A549 (cell line): ENCODE measurements around the gene GSK3A. TPM values are rescaled to one million over a fixed set of nuclear protein-coding genes. Genes with fewer than 3 reads are reported as not detected.

ENCODE experiments used
- ATAC-seq, 2 experiments: fragments of 200-7000 bp in 1 of 2; fragments of >200 bp in 1 of 2; cut with Nextera tagmentation in 1 of 2; cut with Tn5 transposase in 1 of 2; 3 replicates each; pipeline versions ENCODE4 v1.8.0 to v1.9.1; 2018 to 2020; ENCODE audit warnings: mild to moderate bottlenecking in 1 of 2, moderate library complexity in 1 of 2
- CTCF ChIA-PET: fragments of 300-600 bp; sonication (Branson Sonifier 250); formaldehyde crosslinking; extraction: SDS; loops from one replicate; lab custom pipeline; 2021; ENCODE audit warnings: antibody characterized with exemption, inconsistent platforms; lab: Yijun Ruan, JAX
- POLR2A ChIA-PET: fragments of 350-600 bp; formaldehyde crosslinking; extraction: SDS; loops from one replicate; lab custom pipeline; 2021; ENCODE audit warnings: antibody characterized with exemption, inconsistent platforms; lab: Yijun Ruan, JAX
- DNase-seq, 2 experiments: peaks; one replicate each; pipeline versions ENCODE4 v3.0.0 to v3.0.0-alpha.2; 2011 to 2016; ENCODE audit warnings: low read depth in 1 of 2, low spot score in 1 of 2
- FAIRE-seq: peaks from 2 replicates; lab custom pipeline; 2011; peaks lifted over from hg19 to GRCh38; lab: Jason Lieb, UNC
- H3K27ac ChIP-seq, 2 experiments: fragments of >200 bp; sonication (Bioruptor Twin); formaldehyde crosslinking; 3 replicates each; pipeline ENCODE4 v1.5.1; 2016 to 2017
- H3K4me1 ChIP-seq: fragments of >200 bp; sonication (Bioruptor Twin); formaldehyde crosslinking; 3 replicates; pipeline ENCODE4 v1.6.1; 2016
- H3K4me2 ChIP-seq: fragments of >200 bp; sonication (Bioruptor Twin); formaldehyde crosslinking; 3 replicates; pipeline ENCODE4 v1.6.1; 2016
- H3K4me3 ChIP-seq: fragments of >200 bp; sonication (Bioruptor Twin); formaldehyde crosslinking; 3 replicates; pipeline ENCODE4 v1.5.1; 2016
- H3K9me3 ChIP-seq: fragments of >200 bp; sonication (Bioruptor Twin); formaldehyde crosslinking; 3 replicates; pipeline ENCODE4 v1.6.1; 2016
- CBX2 ChIP-seq: fragments of 200-600 bp; sonication (generic); IDR thresholded peaks from 2 replicates; pipeline ENCODE4 v1.6.1; 2016; ENCODE audit warnings: low read depth, mild to moderate bottlenecking, borderline replicate concordance
- CHD4 ChIP-seq: fragments of 200-600 bp; sonication (generic); IDR thresholded peaks from 2 replicates; pipeline ENCODE4 v1.6.1; 2016; ENCODE audit warnings: antibody characterized with exemption, mild to moderate bottlenecking, borderline replicate concordance
- EHF ChIP-seq: fragments of 250-450 bp; sonication (Bioruptor Pico); IDR thresholded peaks from 2 replicates; pipeline ENCODE4 v1.5.0; 2020; ENCODE audit warnings: mild to moderate bottlenecking
- EHMT2 ChIP-seq: fragments of 200-600 bp; sonication (generic); IDR thresholded peaks from 2 replicates; pipeline ENCODE4 v1.6.1; 2016; ENCODE audit warnings: antibody characterized with exemption, low read depth, mild to moderate bottlenecking, moderate library complexity
- FOXS1 ChIP-seq: fragments of 250-450 bp; sonication (Bioruptor Pico); IDR thresholded peaks from 2 replicates; pipeline ENCODE4 v1.5.0; 2020; ENCODE audit warnings: mild to moderate bottlenecking, moderate library complexity
- GATA3 ChIP-seq: IDR thresholded peaks from 2 replicates; pipeline ENCODE4 v1.6.1; 2012; ENCODE audit warnings: borderline replicate concordance
- JUN ChIP-seq, 2 experiments: fragments of >200 bp; sonication (Bioruptor Twin); formaldehyde crosslinking; IDR thresholded peaks; 2 replicates in 1 of 2; 3 replicates in 1 of 2; pipeline ENCODE4 v1.6.1; 2016 to 2017
- JUNB ChIP-seq: fragments of >200 bp; sonication (Bioruptor Twin); formaldehyde crosslinking; IDR thresholded peaks from 2 replicates; pipeline ENCODE4 v1.6.1; 2016
- KDM5A ChIP-seq: fragments of 200-600 bp; sonication (generic); IDR thresholded peaks from 2 replicates; pipeline ENCODE4 v1.6.1; 2016; ENCODE audit warnings: antibody characterized with exemption, mild to moderate bottlenecking
- MAFK ChIP-seq: fragments of 450-650 bp; IDR thresholded peaks from 2 replicates; pipeline ENCODE4 v1.6.1; 2014; ENCODE audit not compliant: partially characterized antibody
- MAX ChIP-seq: IDR thresholded peaks from 2 replicates; pipeline ENCODE4 v1.6.1; 2012
- NR3C1 ChIP-seq: fragments of >200 bp; sonication (Bioruptor Twin); formaldehyde crosslinking; IDR thresholded peaks from 3 replicates; pipeline ENCODE4 v1.6.1; 2017
- POLR2A ChIP-seq: IDR thresholded peaks from 2 replicates; pipeline ENCODE4 v1.6.1; 2012; ENCODE audit warnings: mild to moderate bottlenecking, low read length
- RAD21 ChIP-seq, 2 experiments: fragments of >200 bp in 1 of 2; sonication (Bioruptor Twin) in 1 of 2; formaldehyde crosslinking in 1 of 2; IDR thresholded peaks in 1 of 2; conservative IDR thresholded peaks in 1 of 2; 2 replicates in 1 of 2; 3 replicates in 1 of 2; pipeline ENCODE4 v1.6.1; 2012 to 2018; ENCODE audit warnings: inconsistent platforms in 1 of 2
- SMC3 ChIP-seq: fragments of >200 bp; sonication (Bioruptor Twin); formaldehyde crosslinking; IDR thresholded peaks from 3 replicates; pipeline ENCODE4 v1.6.1; 2018; ENCODE audit warnings: inconsistent platforms
- SREBF2 ChIP-seq: fragments of 450-650 bp; IDR thresholded peaks from 2 replicates; pipeline ENCODE4 v1.6.1; 2014; ENCODE audit warnings: mild to moderate bottlenecking, moderate library complexity
- ZNF302 ChIP-seq: fragments of 250-450 bp; sonication (Bioruptor Pico); IDR thresholded peaks from 2 replicates; pipeline ENCODE4 v1.9.0; 2021; ENCODE audit warnings: inconsistent platforms, mild to moderate bottlenecking, moderate library complexity
- WGBS: methylation state at CpG from one replicate; pipeline ENCODE4 v1.1.6; 2017; ENCODE audit errors: missing lambda C conversion rate; 5-methylcytosine and 5-hydroxymethylcytosine counted together
- polyA plus RNA-seq, 4 experiments: library from polyadenylated mRNA; depleted of rRNA in 3 of 4; stranded (reverse); fragments of >200 nt; fragmentation: RNase III in 1 of 4; extraction: RNeasy Plus Mini Kit Qiagen cat#74134 plus additional on column Dnase treatment in 1 of 4; gene quantifications; 2 replicates in 3 of 4; 3 replicates in 1 of 4; pipeline ENCODE4 v1.2.3, GENCODE V29; 2011 to 2017
- TF ChIP-seq, protein P1 (sequence below): fragments of 150-350 bp; IDR thresholded peaks from 2 replicates; pipeline ENCODE4 v1.6.1; 2014; ENCODE audit warnings: low read depth, mild to moderate bottlenecking, low read length
- TF ChIP-seq, protein P2 (sequence below): fragments of 250-450 bp; sonication (Bioruptor Pico); IDR thresholded peaks from 2 replicates; pipeline ENCODE4 v1.5.0; 2021; ENCODE audit warnings: mild to moderate bottlenecking, moderate library complexity, borderline replicate concordance
- TF ChIP-seq, protein P3 (sequence below): fragments of 250-450 bp; sonication (Bioruptor Pico); IDR thresholded peaks from 2 replicates; pipeline ENCODE4 v1.5.0; 2020; ENCODE audit warnings: low read depth, mild to moderate bottlenecking, moderate library complexity

GSK3A gene
- polyA plus RNA-seq, 2 of the 4 experiments (the other 2 are of a cell fraction): 55.2 to 85.1 TPM

GRCh38 chr19:42271045-42271419 is 28.6 kb upstream of the GSK3A start:
- DNase-seq: no peak
- TF ChIP-seq, protein P1, sequence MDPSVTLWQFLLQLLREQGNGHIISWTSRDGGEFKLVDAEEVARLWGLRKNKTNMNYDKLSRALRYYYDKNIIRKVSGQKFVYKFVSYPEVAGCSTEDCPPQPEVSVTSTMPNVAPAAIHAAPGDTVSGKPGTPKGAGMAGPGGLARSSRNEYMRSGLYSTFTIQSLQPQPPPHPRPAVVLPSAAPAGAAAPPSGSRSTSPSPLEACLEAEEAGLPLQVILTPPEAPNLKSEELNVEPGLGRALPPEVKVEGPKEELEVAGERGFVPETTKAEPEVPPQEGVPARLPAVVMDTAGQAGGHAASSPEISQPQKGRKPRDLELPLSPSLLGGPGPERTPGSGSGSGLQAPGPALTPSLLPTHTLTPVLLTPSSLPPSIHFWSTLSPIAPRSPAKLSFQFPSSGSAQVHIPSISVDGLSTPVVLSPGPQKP: no peak
- TF ChIP-seq EHMT2 (no peak), EHF (CRISPR knock-in tag) (no peak), NR3C1 (no peak), GATA3 (no peak), SMC3 (no peak), SREBF2 (no peak), RAD21 (conservative IDR thresholded peaks at IDR 0.05 in 1 of 2, IDR thresholded peaks at IDR 0.05 in 1 of 2) (no peak), CHD4 (no peak), ZNF302 (CRISPR knock-in tag) (no peak), MAFK (no peak), JUNB (no peak), KDM5A (no peak), MAX (no peak)
- TF ChIP-seq, protein P2, sequence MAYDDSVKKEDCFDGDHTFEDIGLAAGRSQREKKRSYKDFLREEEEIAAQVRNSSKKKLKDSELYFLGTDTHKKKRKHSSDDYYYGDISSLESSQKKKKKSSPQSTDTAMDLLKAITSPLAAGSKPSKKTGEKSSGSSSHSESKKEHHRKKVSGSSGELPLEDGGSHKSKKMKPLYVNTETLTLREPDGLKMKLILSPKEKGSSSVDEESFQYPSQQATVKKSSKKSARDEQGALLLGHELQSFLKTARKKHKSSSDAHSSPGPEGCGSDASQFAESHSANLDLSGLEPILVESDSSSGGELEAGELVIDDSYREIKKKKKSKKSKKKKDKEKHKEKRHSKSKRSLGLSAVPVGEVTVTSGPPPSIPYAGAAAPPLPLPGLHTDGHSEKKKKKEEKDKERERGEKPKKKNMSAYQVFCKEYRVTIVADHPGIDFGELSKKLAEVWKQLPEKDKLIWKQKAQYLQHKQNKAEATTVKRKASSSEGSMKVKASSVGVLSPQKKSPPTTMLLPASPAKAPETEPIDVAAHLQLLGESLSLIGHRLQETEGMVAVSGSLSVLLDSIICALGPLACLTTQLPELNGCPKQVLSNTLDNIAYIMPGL (CRISPR knock-in tag): no peak
- TF ChIP-seq, protein P3, sequence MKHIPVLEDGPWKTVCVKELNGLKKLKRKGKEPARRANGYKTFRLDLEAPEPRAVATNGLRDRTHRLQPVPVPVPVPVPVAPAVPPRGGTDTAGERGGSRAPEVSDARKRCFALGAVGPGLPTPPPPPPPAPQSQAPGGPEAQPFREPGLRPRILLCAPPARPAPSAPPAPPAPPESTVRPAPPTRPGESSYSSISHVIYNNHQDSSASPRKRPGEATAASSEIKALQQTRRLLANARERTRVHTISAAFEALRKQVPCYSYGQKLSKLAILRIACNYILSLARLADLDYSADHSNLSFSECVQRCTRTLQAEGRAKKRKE (CRISPR knock-in tag): no peak
- TF ChIP-seq, all 56 proteins: peak for 0
- Histone ChIP-seq H3K9me3 (no peaks in the 10 kb centered on the region), H3K27ac (peak overlapping the region; percentile 87 to 94), H3K4me2 (peak overlapping the region; percentile 96), H3K4me3 (peak overlapping the region; percentile 58), H3K4me1 (peaks cover 28% of the 10 kb centered on the region)
- FAIRE-seq: peak; percentile 94
- ChIA-PET POLR2A (interaction anchor here (0.6 to 2.8 kb wide), 7 partner anchors 9 to 28 kb away, joined by 3 to 18 read pairs (median 6); partner anchors contain the start of genes ERF and GSK3A), CTCF (interaction anchor here (1.1 to 14.6 kb wide), 8 partner anchors 9 to 32 kb away, joined by 3 to 373 read pairs (median 7); partner anchors contain the start of gene GSK3A)
- WGBS: 81% methylated on average over 3 of the region's 3 CpGs
- ATAC-seq: no peak

GRCh38 chr19:42270346-42271044 is 28.1 kb upstream of the GSK3A start:
- H3K4me1 ChIP-seq: peaks cover 28% of the 10 kb centered on the region
- WGBS: 26% methylated on average over 18 of the region's 18 CpGs
- CTCF ChIA-PET: interaction anchor here (0.5 to 14.6 kb wide), 11 partner anchors 8 to 199 kb away, joined by 3 to 373 read pairs (median 6); partner anchors contain the start of gene GSK3A
- no peaks in the 10 kb centered on the region for H3K9me3 ChIP-seq
- ATAC-seq: no peak
- TF ChIP-seq JUN (IDR thresholded peaks at IDR 0.05): peak in 1 of 2 experiments; percentile 42; a peak in 2 of 5 replicates
- TF ChIP-seq MAX: peak; percentile 54
- peak; percentile 60 for TF ChIP-seq POLR2A
- no peak for TF ChIP-seq FOXS1 (CRISPR knock-in tag)
- TF ChIP-seq CBX2: no peak
- no peak for TF ChIP-seq CHD4
- peak in 1 of 2 experiments; percentile 83 for DNase-seq
- FAIRE-seq: peak; percentile 72
- H3K4me3 ChIP-seq: peak overlapping the region; percentile 58
- POLR2A ChIA-PET: interaction anchor here (0.6 to 2.8 kb wide), 8 partner anchors 9 to 27 kb away, joined by 3 to 18 read pairs (median 5); partner anchors contain the start of genes ERF and GSK3A
- H3K4me2 ChIP-seq: peak overlapping the region; percentile 96
- peak overlapping the region; percentile 87 to 94 for H3K27ac ChIP-seq
